ENCODE measurements around the gene C16orf95.
"Not testable (repeated sequence)": the region's sequence is repeated elsewhere in the genome, so short reads cannot be mapped to it uniquely, and the experiment has no call there.

The C16orf95 gene, protein sequence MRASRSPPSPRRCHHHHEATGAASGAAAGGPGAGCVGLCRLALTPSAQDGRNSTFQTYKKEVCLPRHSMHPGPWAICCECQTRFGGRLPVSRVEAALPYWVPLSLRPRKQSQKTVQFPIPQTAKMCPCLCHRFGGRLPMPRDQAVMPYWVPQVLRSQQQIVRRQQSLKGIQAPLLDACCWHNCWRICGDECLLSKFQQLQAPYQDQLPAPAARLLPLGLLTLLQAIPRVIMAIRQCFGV

GRCh38 chr16:87316923-87317749 lies at the start of gene C16orf95:
Gene C16orf95 (minus strand): TSS chr16:87317392. CDS start chr16:87317242, 150 bp downstream.
- peak; percentile 95 for DNase-seq

- DNase-seq: no peak
These were observed 49.7 kb upstream of the C16orf95 start for GRCh38 chr16:87366930-87367329.

DNA sequence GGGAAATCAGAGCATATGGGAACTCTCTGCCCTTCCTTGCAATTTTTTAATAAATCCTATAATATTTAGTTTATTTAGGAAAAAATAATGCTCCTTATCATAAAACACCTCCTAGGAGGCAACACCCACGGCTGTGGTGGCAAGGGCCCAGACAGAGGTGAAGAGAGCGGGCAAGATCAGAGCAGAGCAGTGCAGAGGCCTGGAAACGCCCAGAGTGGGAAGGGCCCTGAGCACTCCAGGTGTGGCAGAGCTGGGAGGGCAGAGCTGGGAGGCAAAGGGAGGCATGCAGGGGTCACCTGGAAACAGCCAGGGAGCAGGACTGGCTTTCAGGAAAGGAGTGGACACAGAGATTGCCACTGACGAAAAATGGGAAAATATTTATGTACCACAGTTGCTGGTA lies 49.1 kb upstream of the C16orf95 start:
- no peak for DNase-seq

DNA sequence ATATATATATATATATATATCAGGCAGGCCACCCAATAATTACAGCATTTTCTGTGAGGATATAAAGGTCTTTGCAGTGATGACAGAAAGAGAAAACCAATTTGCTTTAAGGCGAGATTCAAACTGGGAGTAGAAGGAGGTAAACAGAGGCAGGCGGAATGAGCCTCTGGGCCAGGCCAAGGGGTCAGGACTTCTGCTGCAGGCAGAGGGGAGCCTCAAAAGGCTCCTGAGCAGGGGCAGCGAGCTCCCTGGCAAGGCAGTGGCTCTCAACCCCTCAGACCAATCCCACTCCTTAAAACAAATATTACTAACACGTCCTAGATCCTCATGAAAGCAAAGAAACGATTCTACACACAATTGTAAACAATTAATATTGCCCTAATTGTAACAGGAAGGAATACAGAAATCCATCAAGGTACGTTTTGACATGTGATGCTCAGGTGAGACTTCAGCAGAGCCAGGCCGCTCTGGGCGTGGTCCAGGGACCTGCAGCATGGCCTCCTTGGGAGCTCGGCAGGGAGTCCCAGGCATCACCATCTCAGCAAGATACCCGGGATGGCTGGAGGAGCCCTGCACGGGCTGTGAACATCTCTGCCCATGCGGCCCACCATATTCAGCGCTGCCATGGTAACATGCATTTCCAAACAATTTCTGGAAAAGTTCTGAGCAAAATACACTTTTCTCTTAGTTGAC lies 48.0 kb upstream of the C16orf95 start:
- no peak for DNase-seq

- DNase-seq: no peak
These were observed 46.7 kb upstream of the C16orf95 start for GRCh38 chr16:87363771-87364455.

DNA sequence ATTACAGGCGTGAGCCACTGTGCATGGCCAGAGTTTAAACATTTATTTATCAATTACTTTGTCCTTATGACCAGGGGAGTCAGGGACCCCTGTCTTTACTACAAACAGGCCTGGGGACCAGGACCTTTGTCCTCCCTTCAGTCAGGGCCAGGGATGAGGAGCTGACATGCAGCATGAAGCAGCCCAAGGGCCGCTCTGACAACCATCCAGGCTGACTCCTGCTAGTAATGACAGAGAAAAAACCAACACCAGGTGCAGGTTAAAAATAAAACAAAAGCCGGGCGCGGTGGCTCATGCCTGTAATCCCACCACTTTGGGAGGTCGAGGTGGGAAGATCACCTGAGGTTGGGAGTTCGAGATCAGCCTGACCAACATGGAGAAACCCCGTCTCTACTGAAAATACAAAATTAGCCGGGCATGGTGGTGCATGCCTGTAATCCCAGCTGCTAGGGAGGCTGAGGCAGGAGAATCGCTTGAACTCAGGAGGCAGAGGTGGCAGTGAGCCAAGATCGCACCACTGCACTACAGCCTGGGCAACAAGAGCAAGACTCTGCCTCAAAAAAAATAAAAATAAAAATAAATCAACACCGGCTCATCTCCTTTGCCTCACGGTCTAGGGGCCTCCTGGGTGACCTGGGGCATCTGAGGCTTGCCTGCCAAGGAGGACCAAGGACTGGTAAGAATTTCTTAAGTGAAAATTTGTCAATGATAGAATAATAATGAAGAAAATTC lies 45.8 kb upstream of the C16orf95 start:
- DNase-seq: not testable (repeated sequence)

- no peak for DNase-seq
These were observed 44.9 kb upstream of the C16orf95 start for GRCh38 chr16:87361916-87362619.

GRCh38 chr16:87360862-87361610 lies 43.8 kb upstream of the C16orf95 start:
- DNase-seq: no peak

DNA sequence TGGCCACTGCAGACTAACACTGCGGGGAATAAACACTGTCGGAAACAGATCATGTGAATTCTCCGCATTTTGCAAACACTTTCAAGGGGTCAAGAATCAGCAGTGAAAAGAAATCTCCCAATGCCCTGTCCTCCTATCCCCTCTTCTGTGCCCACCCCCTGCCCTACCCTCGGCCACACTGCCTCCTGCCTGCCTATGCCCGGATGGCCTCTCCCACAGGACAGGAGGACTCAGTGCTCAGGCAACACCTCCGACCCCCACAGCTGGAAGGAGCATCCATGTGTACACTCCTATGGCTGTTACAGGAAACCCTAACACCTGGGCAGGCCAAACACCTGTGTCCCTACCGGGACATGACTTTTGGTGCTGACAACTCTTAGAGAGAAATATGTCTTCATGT lies 41.9 kb upstream of the C16orf95 start:
- no peak for DNase-seq

GRCh38 chr16:87358696-87359095 lies 41.5 kb upstream of the C16orf95 start:
- no peak for DNase-seq

DNA sequence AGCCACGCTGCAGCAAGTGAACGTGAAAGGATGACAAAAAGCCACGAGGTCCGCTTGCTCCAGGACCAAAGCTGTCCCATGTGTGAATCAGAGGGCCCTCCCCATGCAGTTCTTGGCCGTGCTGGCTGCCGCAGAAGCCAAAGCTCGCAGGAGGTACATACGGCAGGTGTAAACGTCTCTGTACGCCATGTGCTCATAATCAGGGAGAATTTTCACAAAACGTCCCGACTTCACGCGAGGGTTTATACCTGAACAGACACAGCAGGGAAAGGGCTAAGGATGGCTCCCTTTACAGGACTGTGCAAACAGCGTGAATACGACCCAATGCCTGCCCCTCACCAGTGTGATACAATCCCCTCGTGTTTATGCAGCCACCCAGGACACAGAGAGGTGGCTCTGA lies 41.1 kb upstream of the C16orf95 start:
- no peak for DNase-seq

DNA sequence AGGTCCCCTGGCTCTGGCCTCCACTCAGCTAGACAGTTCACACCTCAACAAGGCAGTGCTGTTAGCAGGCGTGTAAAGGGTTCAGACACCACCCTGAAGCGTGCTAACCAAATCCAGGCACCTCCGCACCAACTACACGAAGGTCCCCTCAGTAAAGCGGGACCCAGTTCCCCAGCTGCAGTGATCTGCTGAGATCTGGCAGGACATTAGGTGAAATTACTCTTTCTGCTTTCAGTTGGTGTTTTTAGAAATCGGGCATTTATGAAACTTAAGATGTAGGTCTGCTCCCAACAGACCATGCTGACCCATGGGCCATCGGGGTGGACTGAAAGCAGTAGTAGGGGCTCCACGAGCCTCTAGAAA lies 39.3 kb upstream of the C16orf95 start:
- no peak for DNase-seq

GRCh38 chr16:87353613-87354012 lies 36.4 kb upstream of the C16orf95 start:
- no peak for DNase-seq

GRCh38 chr16:87352818-87353217 lies 35.6 kb upstream of the C16orf95 start:
- DNase-seq: no peak

DNA sequence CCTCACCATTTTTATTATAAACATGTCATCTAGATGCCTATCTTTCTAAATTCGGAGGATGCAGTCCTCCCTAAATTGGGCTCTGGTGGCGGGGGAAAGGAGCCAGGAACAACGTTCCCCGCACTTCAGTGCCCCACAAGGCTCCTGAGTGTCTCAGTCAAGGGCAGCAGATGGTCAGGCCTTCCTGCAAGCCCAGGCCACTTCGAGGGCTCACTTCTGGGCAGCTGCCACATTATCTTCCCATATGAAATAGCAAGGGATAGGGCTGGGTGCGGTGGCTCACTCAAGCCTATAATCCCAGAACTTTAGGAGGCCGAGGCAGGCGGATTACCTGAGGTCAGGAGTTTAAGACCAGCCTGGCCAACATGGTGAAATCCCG lies 34.1 kb upstream of the C16orf95 start:
- DNase-seq: no peak

DNA sequence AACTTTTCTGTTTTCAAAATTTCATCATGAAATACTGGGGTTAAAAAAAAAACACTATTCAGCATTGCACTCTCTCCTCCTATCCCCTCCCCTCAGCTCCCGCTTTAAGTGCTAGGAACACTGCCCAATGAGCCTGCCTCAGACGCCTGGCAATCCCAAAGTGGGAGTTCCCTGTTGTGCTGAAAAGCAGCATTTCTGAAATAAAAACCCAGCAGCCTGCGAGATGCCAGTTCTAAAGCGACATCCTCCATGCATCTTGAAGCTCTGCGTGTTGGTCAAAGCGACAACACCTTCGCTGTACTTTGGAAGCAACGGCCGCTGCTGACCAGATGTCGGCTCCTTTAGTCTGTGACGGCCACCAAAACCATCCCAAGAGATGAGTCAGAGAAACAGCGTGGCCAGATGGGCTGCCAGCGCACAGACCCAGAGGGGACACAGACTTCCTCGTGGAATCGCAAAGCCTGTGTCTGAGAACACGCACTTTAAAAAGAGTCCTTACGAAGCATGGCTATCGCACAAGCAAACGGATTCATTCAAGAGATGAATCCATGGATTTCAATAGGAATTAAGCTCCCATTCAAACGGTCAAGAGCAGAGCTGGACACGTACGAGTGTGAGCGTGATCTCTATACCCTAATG lies 33.6 kb upstream of the C16orf95 start:
- DNase-seq: no peak

GRCh38 chr16:87350031-87350430 lies 32.8 kb upstream of the C16orf95 start:
- no peak for DNase-seq

GRCh38 chr16:87348616-87349157 lies 31.5 kb upstream of the C16orf95 start:
- no peak for DNase-seq

GRCh38 chr16:87347932-87348615 lies 30.9 kb upstream of the C16orf95 start:
- no peak for DNase-seq
